GM21515 (cell line): ENCODE data around the gene APCDD1.
"Not testable (repeated sequence)": the region's sequence is repeated elsewhere in the genome, so short reads cannot be mapped to it uniquely, and the experiment has no call there.

Experiments used
- ATAC-seq: cut with Tn5 transposase; IDR thresholded peaks from one replicate; pipeline ENCODE4 v1.9.1; 2021; ENCODE audit not compliant: unreplicated experiment

APCDD1 gene

GRCh38 chr18:10487154-10487553 is 32.7 kb downstream of the APCDD1 start:
- no peak for ATAC-seq

- no peak for ATAC-seq
Measured at GRCh38 chr18:10488017-10488416, 33.6 kb downstream of the APCDD1 start.

- peak; percentile 94 for ATAC-seq
Measured at GRCh38 chr18:10490401-10491165, 36.1 kb downstream of the APCDD1 start.

DNA sequence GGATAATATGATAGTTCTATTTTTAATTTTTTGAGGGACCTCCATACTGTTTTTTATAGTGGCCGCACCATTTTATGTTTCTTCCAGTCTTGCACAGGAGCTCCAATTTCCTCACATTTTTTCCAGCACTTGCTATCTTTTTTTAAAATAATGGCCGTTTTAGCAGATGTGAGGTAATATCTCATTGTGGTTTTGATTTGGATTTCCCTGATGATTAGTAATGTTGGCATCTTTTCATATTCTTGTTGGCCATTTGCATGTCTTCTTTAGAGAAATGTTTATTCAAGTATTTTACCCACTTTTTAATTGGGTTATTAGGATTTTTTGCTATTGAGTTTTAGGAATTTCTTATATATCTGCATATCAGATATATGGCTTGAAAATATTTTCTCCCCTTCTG is 41.5 kb downstream of the APCDD1 start:
- ATAC-seq, result no peak

DNA sequence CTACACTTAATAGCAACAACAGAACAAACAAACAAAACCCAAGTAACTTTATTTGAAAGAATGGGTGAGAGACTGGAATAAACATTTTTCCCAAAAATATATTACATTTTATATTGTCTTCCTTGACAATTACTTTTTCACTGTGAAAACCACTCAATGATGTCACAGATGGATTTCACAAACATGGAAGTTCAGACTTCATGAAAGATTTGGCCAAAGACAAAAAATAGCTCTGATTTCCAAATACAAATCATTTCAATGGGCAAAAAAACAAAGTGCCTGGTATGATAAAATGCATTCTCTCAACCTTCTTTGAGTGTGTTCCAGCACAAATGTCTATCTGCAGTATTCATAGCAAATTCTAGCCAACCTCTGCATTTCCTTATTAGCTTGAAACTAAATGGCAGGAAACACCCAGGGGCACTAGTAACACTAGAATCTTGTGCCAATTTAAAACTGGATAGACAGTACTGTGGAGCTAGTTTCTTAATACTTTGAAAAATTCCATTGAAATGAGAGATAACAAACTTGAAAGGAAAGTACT is 42.8 kb downstream of the APCDD1 start:
- ATAC-seq, result no peak

GRCh38 chr18:10499230-10499629 is 44.8 kb downstream of the APCDD1 start:
- ATAC-seq, result no peak

- no peak for ATAC-seq
Measured at GRCh38 chr18:10500038-10500437, 45.6 kb downstream of the APCDD1 start.

DNA sequence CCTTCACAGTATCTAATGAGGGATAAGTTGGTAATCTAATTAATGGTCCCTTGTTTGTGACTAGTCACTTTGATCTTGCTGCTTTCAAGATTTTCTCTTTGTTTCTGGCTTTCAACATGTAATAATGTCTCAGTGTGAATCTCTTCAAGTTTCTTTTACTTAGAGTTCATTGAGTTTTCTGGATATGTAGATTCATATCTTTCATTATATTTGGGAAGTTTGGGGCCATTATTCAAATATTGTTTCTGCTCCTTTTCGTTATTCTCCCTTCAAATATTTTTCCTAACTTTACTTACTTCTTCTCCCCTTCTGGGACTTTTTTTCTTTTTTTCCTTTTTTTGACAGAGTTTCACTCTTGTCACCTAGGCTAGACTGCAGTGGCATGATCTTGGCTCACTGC is 50.3 kb downstream of the APCDD1 start:
- ATAC-seq, result no peak

DNA sequence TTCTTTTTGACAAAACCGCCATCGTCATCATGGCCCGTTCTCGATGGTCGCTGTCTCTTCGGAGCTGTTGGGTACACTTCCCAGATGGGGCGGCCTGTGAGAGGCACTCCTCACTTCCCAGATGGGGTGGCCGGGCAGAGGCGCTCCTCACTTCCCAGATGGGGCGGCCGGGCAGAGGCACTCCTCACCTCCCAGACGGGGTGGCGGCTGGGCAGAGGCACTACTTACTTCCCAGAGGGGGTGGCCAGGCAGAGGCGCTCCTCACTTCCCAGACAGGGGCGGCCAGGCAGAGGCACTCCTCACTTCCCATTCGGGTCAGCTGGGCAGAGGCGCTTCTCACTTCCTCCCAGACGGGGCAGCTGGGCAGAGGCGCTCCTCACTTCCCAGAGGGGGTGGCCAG is 51.5 kb downstream of the APCDD1 start:
- ATAC-seq, result not testable (repeated sequence)

DNA sequence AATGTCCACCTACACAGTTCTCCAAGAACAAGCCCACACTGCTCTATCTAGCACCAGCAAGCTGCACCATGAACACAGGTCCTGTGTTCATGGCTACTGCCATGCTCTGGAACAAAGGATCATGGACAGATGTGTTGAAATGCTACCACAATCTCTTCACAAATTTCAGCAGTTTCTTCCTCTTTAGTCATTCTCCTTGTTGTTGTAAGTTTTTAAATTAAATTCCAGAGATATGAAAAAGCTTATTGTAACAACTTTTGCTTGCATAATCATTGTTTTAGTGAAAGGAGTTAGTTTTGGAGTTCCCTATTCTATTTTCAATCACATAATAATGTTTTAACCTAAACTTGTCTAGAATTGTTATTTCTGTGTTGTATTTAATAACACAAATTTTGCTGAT is 54.2 kb downstream of the APCDD1 start:
- ATAC-seq, result no peak

DNA sequence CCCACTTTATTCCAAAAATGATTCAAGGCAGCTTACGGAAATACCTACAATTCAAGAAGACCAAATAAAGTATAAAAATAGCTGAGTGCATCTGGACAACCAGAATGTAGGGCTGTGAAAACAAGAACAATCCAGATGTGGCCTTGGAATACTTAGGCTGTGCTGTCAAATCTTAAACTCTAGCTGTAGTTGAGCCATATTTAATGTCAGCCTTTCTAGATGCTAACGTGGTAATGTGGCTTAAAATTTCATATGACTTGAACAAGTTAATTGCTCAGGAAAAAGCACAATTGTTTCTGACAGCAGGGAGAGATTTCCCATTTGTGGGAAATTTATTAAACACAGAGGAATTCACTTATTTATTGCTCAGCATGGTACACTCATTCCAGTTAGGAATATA is 56.8 kb downstream of the APCDD1 start:
- no peak for ATAC-seq

GRCh38 chr18:10514082-10514481 is 59.6 kb downstream of the APCDD1 start:
- ATAC-seq, result no peak

DNA sequence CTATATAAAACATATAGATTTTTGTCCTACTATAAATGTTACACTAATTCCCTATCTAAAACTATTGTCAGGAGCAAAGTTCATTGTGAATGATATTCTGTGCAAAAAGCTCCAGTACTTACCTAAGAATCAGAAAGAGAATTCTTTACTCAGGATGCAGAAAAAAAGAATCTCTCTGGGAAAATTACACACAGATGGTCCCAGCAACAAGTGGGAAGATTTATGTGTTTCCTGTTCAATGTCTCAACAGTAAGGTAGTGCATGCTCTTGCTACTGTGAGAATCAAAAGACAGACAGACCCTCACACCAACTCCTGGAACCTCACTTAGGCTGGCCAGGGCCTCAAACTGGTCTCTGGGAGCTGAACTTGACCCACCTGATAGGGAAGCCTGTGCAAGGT is 60.2 kb downstream of the APCDD1 start:
- no peak for ATAC-seq

- ATAC-seq, result no peak
Measured at GRCh38 chr18:10515456-10515855, 61.0 kb downstream of the APCDD1 start.

DNA sequence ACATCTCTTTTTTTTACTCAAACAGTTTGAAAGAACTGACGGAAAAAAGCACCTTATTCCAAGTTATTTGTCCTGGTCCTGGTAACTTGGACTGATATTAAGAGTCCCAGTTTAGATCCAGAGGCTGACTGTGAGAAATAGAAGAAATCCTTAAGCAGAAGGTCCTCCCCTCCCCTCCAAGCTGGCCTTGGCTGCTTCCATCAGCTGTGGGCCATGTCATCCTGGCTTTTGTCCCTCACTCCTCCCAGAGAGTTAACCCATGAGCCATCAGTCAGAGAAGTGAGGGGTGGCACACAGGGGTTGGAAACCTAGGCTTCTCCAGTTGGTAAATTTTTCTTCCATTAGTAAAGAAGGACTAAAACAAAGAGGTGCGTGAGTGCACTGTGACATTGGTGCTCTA is 61.6 kb downstream of the APCDD1 start:
- ATAC-seq, result no peak

GRCh38 chr18:10518595-10519255 is 64.3 kb downstream of the APCDD1 start:
- ATAC-seq, result no peak

DNA sequence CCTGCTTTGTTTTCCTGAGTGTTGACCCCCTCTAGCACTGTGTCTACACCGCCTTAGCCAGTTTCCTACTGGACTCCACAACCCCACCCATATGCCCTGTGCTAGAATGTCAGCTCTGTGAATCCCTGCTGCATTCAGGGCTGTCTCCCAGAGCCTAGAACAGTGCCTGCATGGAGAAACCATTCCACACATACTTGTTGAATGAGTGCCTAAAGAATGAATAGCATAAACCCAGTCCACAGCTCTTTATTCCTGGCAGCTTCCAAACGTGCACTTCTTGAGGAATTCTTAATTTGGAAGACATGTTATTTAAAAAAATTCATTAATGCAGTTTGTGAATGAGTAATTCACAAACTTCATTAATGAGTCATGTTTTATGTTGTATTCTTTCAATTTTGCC is 64.9 kb downstream of the APCDD1 start:
- ATAC-seq, result no peak

- ATAC-seq, result peak; percentile 74
Measured at GRCh38 chr18:10519999-10520935, 65.8 kb downstream of the APCDD1 start.

DNA sequence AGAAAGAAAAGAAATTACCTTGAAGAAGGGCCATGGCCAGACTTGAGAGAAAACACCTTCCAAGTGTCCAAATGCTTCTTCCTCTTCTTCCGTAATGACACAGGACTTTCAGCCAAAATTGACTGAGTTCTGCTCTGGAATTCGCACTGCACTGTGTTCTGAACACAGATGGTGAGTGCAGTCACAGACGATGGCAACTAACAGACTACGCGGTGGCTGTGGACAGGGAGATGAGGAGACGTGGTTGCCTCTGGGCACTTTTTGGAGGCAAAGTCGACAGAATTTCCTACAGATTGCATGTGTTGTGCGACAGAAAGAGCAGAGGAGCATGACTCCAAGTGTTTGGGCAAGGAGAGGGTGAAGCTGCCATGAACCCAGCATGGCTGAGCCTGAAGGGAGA is 67.1 kb downstream of the APCDD1 start:
- ATAC-seq, result no peak

DNA sequence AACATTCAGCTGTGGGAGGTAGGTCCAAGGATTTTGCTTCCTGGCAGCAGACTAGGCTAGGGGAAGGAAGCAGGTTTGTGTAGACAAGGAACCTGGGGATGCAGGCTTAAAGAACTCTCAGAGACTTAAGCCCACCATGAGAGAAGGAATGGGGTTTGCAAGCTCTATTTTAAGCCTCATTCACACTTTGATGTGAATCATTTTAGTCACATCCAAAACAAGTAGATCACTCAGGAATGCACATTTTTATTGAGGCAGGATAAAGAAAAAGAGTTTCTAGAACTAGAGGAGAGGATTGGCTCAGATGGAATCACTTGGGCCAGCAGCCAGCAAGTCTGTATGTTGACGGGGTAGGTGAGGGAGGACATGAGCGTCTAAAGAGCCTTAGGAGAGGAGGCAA is 68.1 kb downstream of the APCDD1 start:
- ATAC-seq, result no peak

- ATAC-seq, result no peak
Measured at GRCh38 chr18:10523544-10523943, 69.1 kb downstream of the APCDD1 start.
